GM10847 (cell line): Measurements from ENCODE around the gene STK24.

ENCODE experiments used
- POLR2A ChIP-seq: IDR thresholded peaks from 2 replicates; pipeline ENCODE4 v1.6.1; 2011; ENCODE audit not compliant: insufficient read length; ENCODE audit errors: extremely low read depth

STK24 gene

DNA sequence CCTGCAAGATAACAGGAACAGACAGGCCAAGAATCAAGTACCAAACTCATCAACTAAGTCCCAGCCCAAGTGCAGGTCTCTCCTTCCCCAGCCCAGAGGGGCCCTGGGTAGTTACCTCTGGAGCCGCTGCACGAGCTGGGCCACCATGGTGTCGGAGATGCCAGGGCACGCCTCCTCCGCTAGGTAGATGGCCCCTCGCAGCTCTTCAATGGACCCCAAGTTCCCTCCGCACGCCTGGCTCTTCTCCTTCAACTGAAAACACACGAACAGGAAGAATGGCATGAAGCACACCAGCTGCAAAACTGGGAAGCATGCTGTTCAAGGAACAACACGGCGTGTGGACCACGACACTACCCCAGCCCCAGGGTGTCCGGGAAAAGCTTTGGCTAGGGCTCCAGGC is 119.9 kb downstream of the STK24 start:
- no peak for TF ChIP-seq POLR2A

DNA sequence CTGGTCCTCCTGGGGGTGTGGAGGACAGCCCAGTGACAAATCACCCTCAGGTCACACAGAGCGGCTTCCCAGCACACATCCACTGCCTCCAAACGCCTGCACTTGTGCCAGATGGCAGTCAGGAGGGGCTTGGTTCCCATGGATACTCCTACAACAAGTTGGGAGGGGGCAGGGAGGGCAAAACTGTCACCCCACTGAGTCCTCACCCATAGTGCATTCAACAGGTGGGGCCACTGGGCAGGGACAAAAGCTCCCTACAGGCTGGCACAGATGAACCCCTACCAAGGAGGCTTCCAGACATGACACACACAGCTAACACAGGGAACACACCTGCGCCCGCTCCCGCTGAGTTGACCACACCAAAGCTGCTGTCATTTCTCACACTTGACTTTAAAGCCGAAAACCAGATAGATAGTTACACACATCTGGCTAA is 120.5 kb downstream of the STK24 start:
- TF ChIP-seq POLR2A: no peak

DNA sequence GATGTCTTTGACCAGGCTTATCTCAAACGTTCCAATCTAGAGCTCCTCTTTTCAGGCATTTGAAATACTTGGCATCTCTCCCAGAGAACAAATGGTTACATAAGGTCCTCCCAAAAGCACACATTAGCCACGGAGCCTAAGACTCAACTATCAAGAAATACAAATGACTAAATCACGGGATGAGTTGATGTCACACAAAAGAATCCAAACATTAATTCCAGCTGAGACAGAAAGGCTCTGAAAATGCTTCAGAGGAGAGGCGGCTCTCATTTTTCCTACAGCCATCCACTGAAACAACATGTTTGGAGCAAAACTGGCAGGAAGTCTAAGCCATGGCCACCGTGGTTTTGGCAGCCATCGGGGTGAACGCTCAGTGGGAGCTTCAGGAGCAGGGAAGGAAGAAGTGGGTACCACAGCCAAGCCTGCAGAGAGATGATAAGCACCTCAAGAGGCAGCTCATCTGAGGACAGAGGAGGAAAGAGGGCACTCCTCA is 122.5 kb downstream of the STK24 start:
- no peak for TF ChIP-seq POLR2A

DNA sequence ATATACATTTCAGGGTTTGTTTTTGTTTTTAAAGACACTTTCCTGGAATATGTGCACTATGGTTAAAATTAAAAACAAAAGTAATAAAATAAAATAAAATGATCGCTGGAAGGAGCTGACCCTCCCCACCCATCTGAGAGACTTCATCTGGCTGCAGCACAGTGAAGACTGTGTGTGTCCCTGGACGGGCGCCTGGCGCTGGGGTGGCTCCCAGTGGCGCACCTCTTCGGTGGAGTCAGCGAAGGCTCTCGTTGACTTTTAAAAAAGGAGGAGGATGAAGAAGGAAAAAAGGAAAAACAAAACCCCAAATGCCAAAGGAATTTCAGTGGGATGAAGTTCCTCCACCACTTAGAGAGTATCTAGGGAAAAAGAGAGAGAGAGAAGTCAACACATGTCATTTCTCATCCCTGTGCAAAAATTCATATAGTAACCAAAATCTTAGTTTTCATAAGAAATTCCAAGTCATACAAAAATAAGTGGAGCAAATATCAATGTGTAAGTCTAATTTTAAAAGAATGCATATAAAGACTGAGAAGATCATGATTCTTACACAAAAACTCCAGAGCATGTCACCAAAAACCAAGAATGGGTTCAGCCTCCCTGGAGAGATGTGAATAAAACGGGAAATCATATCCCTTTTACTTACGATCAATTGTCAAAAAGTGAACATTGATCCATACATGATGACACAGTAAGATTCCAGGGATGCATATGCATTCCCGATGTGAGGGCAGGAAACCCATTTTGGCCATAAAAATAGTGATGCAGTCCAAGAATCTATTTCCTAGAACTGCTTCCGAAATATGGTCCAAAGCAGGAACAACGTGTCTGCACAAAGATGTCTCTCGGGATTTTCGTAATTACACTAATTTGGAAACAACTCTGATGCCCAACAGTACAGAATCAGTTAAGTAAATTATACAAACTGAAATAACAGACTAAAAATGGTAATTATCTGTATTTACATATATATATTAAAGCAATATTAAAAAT is 123.8 kb downstream of the STK24 start:
- no peak for TF ChIP-seq POLR2A

DNA sequence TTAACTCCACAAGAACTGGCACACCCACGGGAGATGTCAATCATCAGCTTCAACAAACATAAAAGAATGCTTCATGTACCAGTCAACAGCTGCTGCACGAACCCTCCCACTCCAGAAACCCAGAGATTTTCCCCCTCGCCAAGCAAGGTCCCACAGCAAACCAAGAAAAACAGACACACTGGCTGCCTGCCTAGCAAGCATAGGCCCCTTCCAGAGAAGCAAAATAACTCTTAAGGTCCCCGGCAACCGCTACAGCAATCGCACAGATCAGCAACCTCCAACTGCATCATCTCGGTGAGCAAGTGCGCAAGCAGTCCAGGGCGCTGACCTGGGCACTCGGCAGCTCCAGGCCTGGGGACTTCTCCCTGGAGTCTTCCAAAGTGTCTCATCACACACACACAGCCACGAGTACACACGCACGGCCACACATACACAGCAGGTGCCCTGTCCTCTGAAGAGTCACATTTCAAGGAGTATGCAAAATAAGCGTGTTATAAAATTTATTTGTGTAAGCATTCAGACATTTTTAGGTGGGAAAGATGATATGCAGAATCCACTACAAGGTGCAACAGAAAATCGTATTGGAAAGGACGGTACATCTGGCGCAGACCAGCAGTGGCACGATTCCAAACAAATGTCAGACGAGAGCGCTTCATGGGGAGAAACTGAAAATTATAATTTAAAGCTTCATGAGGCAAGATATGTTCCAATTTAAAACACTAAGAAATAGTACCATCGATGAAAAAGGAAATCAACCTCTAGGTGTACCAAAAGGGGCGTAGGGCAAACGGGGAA is 125.0 kb downstream of the STK24 start:
- no peak for TF ChIP-seq POLR2A

DNA sequence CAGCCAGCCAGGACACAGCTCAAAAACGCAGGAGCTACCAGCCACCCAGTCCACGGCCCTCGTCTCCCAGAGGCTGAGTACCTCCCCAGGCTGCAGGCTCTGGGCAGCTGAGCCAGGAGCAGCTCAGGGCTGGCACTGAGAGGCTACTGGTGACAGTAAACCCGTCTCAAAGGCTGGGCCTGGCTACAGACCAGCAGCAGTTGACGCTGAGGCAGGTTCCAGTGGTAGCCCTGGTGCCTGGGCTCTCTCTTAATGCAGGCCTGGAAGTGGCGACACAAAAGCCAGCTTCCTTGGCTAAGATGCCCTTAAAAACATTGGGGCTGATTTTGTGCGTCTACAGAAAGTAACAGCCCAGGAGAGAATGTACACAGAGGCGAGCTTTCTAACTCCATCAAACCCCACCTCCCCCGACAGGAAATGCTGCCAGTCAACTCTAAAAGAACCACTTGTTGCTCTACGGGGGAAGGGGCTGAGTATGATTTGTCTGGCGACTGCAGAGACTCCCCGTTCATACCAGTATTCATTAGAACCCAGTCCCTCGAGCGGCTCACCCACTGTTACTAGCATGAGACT is 126.3 kb downstream of the STK24 start:
- no peak for TF ChIP-seq POLR2A

DNA sequence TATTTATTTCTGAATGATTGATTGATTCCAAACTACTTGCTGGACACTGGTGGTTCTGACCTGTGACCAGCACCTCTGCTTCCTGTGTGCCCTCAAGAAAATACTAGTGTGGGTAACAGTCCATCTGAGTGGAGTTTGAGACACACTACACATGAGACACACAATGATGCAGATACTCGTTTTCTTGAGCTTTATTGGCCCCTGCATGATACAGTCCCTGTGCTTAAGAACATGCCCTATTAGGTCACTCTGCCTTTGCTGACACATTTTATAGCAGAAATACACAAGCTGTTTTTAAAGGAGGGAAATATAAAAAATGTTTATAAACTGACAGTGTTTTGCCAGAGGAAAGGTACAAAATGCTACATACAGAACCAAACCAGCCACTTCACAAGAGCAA is 126.9 kb downstream of the STK24 start:
- TF ChIP-seq POLR2A: no peak

DNA sequence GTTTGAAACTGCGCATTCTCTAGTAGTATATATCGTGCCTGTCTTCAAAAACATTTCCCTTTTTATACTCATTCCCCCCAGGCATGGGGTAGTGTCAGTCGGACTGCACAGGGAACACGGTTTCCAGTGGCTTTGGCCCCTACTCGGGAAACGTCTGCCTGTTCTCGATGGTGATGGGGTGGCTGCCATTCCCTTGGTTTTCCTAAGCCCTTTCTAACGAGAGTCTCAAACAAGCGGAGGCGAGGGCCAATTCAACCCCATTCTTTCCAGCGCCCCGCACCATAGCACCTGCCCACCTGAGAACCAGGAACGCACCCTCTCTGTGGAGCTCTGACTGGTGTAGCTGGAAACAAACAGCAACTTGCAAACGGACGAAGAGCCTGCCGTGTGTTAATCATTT is 127.6 kb downstream of the STK24 start:
- TF ChIP-seq POLR2A: no peak

DNA sequence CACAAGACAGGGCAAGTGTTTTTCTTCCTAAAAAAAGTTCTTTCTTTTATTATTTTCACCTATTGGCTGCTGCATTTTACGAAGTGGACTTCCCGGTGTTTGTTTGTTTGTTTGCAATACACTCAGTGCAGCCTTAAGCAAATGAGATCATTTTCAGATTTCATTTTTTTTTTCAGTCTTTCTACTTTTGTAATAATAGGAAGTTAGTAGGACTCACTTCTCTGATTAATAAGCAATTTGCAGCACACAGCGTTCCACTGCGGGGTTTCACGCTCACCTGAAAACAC is 128.3 kb downstream of the STK24 start:
- no peak for TF ChIP-seq POLR2A

DNA sequence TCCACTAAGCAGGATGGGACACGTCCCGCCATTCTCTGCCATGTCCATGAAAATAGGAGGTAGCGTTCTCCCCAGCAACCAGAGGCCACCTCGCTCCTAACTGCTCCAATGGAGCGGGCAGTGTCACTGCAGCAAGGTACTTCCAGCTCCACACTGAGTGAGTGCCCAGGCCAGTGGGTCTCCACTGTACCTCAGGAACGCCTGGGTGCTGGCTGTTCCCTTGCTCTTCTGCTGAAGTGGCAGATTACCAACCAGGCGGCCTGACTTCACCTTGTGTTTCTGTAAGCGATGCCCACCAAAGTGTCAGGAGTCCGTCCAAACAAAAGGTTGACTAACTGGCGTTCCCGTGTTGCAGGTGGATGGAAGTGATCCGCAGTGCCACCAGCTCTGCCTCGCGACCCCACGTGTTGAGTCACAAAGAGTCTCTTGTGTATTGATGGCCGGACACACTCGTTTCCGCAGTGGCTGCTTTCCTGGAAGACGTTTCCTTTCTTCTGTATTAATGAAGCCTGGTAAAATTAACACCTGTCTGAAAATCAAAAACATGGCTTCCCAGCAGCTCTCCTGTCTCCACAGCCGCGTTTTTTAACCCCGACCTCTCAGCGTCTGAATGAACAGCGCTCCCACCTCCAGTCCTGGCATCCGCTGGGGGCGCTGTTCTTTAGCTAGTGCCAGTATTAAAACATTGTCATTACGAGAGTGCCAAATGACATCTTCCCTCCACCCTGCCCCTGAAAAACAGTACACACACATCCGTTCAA is 128.8 kb downstream of the STK24 start:
- no peak for TF ChIP-seq POLR2A

DNA sequence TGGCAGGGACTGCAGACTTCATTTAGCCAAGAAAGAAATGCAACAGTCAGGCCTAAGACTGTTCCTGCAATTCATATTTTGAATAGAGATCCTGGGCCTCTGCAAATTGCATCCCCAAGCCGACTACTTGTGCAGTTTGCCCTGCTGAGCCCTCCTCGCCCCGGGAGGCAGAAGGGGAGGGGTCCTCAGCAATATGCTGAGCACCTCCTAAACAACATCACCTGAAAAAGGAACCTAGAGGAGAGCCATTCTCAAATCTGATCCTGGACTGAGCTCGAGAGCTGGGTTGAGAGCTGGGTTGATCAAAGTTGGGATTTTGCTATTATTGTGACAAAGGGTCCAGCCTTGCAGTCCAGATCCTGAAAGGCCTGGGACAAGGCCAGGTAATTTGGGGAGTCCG is 129.8 kb downstream of the STK24 start:
- no peak for TF ChIP-seq POLR2A

DNA sequence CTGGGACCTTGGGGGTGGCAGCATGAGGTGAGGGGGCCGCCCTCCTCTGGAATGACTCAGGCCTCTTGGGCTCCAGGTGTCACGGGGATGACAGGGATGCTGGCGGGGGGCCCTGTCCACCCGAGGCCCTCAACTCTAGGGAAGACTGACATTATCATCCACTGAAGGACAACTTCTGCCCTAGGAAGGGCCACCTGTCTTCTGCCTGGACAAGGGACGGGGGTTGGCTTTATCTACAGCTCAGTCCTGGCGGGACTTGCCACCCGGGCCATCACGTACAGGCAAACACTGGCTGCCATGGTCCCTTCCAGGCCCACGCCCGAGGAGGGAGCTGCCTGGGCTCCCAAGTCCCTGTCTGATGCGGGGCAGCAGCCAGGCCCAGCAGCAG is 130.7 kb downstream of the STK24 start:
- no peak for TF ChIP-seq POLR2A

DNA sequence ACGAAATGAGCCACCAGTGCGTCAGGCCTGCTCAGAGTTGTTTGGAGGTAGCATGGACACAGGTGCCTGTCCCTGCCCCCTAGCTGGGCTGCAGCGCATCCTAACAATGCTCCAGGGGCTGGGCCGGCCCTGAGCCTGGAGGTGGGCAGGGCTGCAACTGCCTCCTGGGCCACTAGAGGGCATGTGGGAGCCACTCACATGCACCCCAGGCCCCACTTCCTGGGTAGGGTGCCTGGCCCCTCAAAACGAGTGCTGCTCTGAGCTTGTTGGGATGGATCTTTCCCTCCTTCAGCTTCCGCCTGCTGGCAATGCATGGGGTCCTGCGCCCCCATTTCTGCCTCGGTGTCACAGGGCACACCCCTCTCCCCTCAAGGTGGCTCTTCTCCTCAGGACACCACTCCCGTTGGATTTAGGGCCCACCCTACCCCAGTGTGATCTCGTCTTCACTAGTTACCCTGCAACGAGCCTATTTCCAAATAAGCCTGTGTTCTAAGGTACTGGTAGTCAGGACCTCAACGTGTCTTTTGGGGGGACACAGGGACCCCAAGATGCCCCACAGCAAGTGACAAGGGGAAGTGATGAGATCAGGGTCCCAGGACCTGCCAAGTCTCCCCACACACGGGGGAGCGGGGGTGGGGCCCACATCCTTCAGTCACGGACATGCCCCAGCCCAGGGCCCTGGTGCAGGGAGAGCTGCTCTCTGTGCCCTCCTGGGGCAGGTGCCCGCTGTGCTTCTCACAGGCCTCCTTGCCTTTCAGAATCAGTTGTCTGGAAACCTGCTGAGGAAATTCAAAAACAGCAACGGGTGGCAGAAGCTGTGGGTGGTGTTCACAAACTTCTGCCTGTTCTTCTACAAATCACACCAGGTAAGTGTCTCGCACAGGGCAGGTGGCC is 131.3 kb downstream of the STK24 start:
- no peak for TF ChIP-seq POLR2A

DNA sequence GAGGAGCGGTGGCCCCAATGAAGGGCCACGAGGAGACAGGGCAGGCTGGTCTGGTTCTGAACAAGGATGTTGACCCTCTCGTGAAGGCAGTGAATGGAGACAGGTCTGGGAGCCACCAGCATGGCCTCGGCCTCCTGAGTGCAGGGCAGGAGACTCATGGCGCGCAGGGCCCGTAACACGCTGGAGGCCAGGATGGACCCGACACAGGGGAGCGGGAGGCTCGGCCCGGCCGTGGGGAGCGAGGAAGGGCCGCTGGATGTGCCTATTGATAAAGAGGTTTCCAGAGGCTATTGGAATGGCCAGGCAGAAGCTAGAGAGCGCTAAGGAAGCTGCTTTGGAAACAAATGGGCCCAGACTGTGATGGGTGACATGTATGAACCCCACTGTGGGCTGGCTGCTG is 132.5 kb downstream of the STK24 start:
- no peak for TF ChIP-seq POLR2A
